Hepatocyte (in vitro differentiated cells): ENCODE measurements around the gene CTNNA2.

Experiments
- EZH2phosphoT487 ChIP-seq: fragments of 200-600 bp; sonication (generic); IDR thresholded peaks from one replicate; pipeline ENCODE4 v1.6.1; 2018; ENCODE audit warnings: antibody characterized with exemption, mild to moderate bottlenecking, low read depth, moderate library complexity; ENCODE audit not compliant: unreplicated experiment, severe bottlenecking
- TF ChIP-seq, protein P1 (sequence below): fragments of 200-600 bp; sonication (generic); IDR thresholded peaks from 2 replicates; pipeline ENCODE4 v1.5.1; 2016; ENCODE audit warnings: antibody characterized with exemption, mild to moderate bottlenecking; ENCODE audit not compliant: poor library complexity

DNA sequence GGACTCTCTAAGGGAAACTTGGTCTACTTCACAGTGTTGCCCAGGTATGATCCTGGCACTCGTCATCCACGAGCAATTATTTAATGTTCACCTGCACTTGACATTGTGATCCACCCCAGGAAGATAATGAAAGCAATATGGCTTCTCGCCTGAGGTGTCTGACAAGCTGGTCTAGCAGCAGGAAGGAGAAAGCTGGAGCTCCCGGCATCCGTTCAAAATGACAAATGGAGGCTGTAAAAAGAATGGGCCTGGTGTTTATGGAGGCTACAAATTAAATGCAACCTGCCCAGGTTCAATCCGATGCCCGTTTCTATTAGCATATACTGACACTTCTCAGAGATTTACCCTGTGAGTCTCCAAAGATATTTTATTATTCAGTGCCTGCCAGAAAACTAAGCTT, 317.6 kb downstream of the CTNNA2 start:
- TF ChIP-seq, protein P1, sequence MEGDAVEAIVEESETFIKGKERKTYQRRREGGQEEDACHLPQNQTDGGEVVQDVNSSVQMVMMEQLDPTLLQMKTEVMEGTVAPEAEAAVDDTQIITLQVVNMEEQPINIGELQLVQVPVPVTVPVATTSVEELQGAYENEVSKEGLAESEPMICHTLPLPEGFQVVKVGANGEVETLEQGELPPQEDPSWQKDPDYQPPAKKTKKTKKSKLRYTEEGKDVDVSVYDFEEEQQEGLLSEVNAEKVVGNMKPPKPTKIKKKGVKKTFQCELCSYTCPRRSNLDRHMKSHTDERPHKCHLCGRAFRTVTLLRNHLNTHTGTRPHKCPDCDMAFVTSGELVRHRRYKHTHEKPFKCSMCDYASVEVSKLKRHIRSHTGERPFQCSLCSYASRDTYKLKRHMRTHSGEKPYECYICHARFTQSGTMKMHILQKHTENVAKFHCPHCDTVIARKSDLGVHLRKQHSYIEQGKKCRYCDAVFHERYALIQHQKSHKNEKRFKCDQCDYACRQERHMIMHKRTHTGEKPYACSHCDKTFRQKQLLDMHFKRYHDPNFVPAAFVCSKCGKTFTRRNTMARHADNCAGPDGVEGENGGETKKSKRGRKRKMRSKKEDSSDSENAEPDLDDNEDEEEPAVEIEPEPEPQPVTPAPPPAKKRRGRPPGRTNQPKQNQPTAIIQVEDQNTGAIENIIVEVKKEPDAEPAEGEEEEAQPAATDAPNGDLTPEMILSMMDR: no peak
- TF ChIP-seq EZH2phosphoT487: no peak
